Activated CD4-positive, CD25-positive, alpha-beta regulatory T cell treated with anti-CD3 and anti-CD28 coated beads, Interleukin-2, amount 50 U/mL, for 16 hours (primary cell): ENCODE data around the gene XKR8.
"Not testable (repeated sequence)": the region's sequence is repeated elsewhere in the genome, so short reads cannot be mapped to it uniquely, and the experiment has no call there.

Experiments used
- DNase-seq: peaks from one replicate; pipeline ENCODE4 v3.0.0-alpha.2; 2020; ENCODE audit warnings: low read depth, low spot score

XKR8 gene

GRCh38 chr1:27992276-27992675, 32.5 kb downstream of the XKR8 start:
- no peak for DNase-seq

GRCh38 chr1:27993241-27993640, 33.5 kb downstream of the XKR8 start:
- DNase-seq: no peak

GRCh38 chr1:27994060-27994459, 34.3 kb downstream of the XKR8 start:
- DNase-seq: no peak

GRCh38 chr1:27994526-27994925, 34.8 kb downstream of the XKR8 start:
- DNase-seq: not testable (repeated sequence)

GRCh38 chr1:27999055-27999454, 39.3 kb downstream of the XKR8 start:
- no peak for DNase-seq

- DNase-seq: no peak
Measured at GRCh38 chr1:28002600-28002999, 42.8 kb downstream of the XKR8 start.

GRCh38 chr1:28003117-28003516, 43.3 kb downstream of the XKR8 start:
- not testable (repeated sequence) for DNase-seq

- DNase-seq: no peak
Measured at GRCh38 chr1:28010969-28011368, 51.2 kb downstream of the XKR8 start.
